Measurements from ENCODE around the gene SET.
"Not testable (repeated sequence)": the region's sequence is repeated elsewhere in the genome, so short reads cannot be mapped to it uniquely, and the experiment has no call there.

Gene SET

DNA sequence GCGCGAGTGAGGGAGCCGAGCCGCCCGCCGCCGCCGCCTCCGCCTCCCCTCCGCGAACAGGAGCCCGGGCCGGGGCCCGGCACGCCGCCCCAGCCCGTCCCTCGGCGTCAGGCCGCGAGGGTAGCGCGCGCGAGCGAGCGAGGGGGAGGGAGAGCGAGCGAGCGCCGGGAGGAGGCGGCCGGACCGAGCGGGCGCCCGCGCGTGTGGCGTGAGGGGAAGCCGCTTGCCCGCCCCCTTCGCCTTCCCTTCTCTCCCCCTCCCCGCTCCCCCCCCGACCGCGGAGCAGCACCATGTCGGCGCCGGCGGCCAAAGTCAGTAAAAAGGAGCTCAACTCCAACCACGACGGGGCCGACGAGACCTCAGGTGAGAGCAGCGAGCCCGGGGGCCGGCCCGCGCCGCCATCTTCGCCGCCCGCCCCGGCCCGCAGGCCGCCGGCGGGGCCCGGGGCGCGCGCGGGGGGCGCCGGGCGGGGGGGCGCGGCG lies 312 bp downstream of the SET start:
- no peak for FAIRE-seq

DNA sequence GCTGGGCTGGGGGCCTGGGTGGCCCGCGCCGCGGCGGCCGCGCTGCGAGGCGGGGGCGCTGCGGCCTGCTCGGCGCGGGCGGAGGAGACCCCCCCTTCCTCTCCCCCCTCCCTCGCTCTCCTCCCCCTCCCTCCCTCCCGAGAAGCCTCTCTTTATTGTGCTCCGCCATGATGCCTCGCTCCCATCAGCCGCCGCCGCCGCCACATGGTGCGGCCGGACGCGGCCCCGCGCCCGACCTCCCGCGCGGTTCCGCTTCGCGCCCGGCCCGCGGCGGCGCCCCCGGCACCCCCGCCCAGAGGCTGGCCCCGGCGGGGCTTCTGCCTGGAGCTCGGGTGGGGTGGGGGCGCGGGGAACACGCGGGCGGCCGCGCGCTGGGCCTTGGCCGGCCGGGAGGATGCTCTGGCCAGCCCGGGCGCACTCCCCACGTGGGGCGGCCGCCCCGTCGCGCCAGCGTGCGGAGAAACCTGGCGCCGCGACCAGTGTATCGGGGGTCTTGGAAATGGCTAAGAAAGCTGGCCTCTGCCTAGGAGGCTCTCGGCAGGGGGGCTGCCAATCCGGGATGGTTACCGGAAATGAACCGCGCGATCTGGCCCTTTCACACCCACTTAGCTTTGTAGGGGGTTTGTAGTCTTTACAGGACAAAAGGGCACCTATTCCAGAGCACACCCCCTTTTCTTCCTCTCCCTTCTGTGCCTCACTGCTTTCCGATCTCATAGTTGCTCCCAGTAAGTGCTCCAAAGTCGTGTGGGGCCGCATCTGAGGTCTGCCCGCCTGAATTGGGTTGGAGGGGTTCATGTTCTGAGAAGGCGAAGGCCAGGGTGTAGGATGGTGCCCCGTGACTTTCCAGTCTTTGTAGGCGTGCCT lies 1.0 kb downstream of the SET start:
- no peak for FAIRE-seq

DNA sequence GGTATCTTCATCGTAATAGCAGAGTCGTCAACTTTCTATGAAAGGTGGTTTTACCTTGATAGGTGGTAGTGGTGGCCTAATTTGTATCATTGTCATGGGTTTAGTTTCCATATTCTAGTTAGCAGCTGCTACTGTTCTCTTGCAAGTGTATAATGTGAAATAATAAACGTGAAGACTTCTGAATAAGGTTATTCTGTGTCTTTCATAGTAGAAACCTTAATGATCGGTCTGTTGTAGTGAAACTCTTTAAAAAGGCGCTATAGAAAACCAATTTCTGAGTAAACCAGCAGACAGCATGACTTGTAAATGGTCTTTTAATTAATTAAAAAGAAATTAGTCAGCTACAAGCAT lies 1.6 kb downstream of the SET start:
- no peak for FAIRE-seq

GRCh38 chr9:128693738-128694137 lies 4.7 kb downstream of the SET start:
- not testable (repeated sequence) for FAIRE-seq

DNA sequence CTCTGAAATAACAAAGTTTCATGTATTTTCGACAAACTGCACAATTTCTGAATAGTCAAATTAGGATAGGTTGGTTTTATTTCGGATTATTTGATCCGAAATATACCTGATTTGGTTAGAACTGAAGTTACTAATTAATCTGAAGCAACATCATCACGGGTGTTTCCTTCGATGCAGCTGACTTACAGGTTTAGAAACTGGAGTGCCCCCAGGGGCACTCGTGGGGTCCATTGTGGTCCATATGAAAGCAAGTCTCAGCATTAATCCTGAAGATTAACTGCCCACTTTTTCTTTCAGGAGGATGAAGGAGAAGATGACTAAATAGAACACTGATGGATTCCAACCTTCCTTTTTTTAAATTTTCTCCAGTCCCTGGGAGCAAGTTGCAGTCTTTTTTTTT lies 5.3 kb downstream of the SET start:
- FAIRE-seq = no peak

GRCh38 chr9:128696923-128697707 lies 8.1 kb downstream of the SET start:
- no peak for FAIRE-seq

DNA sequence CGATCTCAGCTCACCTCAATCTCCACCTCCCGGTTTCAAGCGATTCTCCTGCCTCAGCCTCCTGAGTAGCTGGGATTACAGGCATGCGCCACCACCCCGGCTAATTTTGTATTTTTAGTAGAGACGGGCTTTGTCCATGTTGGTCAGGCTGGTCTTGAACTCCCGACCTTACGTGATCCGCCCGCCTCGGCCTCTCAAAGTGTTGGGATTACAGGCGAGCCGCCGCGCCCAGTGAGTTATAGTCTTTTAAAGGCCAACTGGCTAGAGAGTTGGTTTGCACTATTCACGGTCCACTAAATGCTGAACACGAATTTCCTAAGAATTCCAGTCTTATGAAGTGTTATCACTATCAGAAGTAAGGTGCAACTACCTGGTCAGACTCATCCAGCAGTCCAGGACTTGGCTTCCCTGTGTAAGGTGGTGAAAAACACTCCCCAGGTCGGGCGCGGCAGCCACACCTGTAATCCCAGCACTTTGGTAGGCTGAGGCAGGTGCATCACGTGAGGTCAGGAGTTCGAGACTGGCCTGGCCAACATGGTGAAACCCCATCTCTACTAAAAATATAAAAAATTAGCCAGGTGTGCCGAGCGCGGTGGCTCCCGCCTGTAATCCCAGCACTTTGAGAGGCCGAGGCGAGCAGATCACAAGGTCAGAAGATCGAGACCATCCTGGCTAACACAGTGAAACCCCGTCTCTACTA lies 10.2 kb downstream of the SET start:
- FAIRE-seq = not testable (repeated sequence)

GRCh38 chr9:128701227-128701854 lies 12.3 kb downstream of the SET start:
- no peak for FAIRE-seq

GRCh38 chr9:128702445-128702948 lies 13.5 kb downstream of the SET start, which contains the start of gene PKN3:
Gene PKN3 (plus strand): TSS chr9:128702503. CDS start chr9:128702916, 413 bp downstream.
- no peak for FAIRE-seq

DNA sequence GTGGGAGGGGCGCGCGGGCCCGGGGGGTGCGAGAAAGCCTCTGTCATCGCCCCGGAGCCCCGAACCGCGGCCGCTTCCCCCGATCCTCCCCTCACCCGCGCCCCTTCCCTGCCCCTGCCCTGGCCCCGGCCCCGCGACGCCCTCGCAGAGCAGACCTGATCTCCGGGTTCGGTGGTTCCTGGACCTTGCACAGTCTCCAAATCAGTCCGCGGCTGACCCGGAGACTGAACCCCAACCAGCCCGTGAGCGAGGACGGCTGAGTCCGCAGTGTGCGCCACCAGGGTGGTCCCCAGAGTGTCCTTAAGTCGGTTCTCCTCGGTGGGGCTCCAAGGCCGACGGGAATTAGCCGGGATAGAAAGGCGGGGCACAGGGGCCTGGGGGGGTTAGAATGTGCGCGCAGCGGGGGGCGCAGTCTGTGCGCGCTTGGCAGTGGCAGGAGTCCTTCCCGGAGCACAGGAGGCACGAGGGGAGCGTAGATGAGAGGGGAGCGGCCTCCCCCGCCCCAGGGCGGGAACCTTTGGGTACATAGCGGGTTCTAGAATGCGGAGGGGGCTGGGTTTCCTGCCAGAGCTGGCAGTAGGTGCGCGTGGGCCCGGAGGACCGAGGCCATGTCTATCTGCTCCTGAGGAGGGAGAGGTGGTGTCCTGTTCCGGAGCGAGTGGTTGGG lies 14.1 kb downstream of the SET start:
- FAIRE-seq = no peak

DNA sequence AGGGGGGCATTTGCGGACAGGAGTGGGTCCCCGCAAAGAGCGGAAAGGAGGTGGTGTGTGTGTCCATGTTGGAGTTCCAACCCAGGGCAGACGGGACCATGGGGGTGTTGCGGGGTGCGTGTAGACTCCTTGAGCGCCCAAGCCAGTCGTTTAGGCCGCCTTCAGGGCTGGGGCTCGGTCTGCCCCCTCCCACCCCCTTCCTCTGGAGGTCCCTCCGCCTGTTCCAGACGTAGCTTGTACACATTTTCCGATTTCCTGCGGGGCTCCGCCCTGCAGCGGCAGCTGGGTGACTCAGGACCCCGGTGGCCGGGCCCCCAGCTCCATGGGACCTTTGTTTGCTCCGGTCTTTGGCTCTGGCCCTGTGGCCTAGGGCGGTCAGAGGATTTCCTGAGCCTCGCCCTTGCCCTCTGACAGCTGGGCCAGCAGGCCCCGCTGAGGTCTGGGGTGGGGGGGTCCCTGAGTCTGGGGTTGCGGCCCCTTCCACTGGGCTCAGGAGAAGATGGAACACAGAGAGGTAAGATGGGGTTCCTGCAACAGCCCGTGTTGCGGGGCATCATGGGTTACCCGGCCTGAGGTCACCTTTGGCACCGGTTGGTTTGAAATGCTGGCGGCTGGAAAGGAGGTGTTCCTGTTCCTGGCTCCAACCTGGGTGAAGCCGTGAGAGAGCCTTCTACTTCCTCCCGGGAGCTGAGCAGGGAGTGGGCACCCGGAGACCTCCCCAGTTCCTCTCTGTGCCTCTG lies 14.8 kb downstream of the SET start:
- FAIRE-seq = no peak

DNA sequence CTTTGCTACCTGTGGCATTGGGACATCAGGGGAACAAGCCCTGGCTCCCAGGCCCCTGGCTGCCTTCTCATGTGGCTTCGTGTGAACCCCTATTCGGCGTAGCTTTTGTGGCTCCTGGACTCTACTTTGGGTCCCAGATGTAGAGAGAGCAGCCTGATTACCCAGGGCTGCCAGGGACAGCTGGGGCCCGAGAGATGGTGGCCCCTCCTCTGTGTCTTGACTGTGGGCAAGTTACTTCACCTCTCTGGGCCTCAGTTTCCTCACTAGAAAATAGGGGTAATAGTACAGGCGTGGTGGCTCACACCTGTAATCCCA lies 15.3 kb downstream of the SET start:
- FAIRE-seq = no peak

- FAIRE-seq = no peak
These were observed 16.3 kb downstream of the SET start for GRCh38 chr9:128705051-128705965.

- FAIRE-seq = no peak
These were observed 17.0 kb downstream of the SET start for GRCh38 chr9:128706045-128706444.

DNA sequence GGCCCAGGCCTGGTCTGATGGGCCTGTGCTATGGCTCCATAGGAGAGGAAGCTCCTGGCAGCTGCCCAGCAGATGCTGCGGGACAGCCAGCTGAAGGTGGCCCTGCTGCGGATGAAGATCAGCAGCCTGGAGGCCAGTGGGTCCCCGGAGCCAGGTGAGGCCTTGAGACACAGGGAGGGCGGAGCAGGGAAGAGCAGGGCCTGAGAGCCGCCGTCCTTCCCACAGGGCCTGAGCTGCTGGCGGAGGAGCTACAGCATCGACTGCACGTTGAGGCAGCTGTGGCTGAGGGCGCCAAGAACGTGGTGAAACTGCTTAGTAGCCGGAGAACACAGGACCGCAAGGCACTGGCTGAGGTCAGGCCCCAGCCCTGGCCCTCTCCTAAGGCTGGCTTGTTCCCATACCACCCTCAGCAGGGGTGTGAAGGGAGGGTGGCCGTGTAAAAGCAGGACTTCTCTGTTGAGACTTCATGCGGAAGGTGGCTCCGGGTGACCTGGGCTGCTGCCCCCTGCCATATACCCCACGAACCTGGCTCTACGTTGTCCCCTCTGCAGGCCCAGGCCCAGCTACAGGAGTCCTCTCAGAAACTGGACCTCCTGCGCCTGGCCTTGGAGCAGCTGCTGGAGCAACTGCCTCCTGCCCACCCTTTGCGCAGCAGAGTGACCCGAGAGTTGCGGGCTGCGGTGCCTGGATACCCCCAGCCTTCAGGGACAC lies 17.8 kb downstream of the SET start:
- no peak for FAIRE-seq

- no peak for FAIRE-seq
These were observed 18.4 kb downstream of the SET start for GRCh38 chr9:128707446-128707845.

DNA sequence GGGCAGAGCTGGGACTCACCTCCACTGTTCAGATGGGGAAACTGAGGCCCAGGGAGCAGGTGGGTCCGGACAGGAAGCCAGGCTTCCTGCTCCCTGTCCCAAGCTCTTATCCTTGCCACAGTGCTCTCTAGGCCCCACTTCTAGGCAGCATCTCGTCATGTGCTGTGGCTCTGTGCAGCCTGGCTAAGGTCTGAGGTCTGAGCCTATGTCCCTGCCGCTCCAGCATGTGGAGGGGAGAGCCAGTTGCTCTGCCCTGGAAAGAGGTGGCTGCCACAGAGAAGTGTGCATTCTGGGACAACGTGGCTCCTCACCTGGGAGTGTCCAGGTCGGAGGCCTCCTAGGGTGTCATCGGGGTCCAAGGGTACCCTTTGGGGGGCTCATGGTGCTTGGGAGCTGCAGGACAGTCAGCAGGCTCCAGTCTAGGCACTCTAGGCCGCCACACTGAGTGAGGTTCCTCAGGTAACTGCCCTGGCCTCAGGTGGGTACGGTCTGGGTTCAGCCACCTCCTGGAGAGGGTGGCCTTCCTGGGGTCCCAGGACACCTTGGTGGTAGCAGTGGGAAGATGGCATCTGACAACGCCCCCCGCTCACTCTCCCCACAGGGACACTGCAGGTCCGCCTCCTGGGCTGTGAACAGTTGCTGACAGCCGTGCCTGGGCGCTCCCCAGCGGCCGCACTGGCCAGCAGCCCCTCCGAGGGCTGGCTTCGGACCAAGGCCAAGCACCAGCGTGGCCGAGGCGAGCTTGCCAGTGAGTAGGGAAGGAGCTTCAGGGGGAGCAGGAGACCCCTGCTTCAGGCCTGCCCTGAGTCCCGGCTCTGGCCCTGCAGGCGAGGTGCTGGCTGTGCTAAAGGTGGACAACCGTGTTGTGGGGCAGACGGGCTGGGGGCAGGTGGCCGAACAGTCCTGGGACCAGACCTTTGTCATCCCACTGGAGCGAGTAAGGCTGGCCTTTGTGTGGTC lies 23.7 kb downstream of the SET start:
- FAIRE-seq = no peak

DNA sequence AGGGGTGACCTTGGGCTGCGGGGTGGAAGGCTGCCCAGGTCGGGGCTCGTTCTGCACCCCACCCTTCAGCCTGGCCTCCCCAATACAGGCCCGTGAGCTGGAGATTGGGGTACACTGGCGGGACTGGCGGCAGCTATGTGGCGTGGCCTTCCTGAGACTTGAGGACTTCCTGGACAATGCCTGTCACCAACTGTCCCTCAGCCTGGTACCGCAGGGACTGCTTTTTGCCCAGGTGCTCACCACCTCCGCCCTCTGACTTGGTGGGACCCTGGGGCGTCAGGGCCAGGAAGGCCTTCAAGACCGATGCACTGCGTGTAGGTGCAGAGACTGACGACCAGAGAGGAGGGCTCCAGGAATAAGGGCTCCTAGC lies 24.4 kb downstream of the SET start:
- FAIRE-seq = no peak
